BLaER1 (cell line): Measurements from ENCODE around the gene NFIA.
A peak's percentile ranks its signal among the peaks of the same experiment; 100 is the strongest.

Source experiments
- H3K27ac ChIP-seq: shearing (Covaris generic); formaldehyde crosslinking; 2 replicates; pipeline ENCODE4 v1.8.1; 2022
- H3K27me3 ChIP-seq: shearing (Covaris generic); formaldehyde crosslinking; 2 replicates; pipeline ENCODE4 v1.8.1; 2022
- H3K36me3 ChIP-seq: shearing (Covaris generic); formaldehyde crosslinking; 2 replicates; pipeline ENCODE4 v1.8.1; 2022
- H3K4me1 ChIP-seq: shearing (Covaris generic); formaldehyde crosslinking; 2 replicates; pipeline ENCODE4 v1.8.1; 2022
- H3K4me2 ChIP-seq: shearing (Covaris generic); formaldehyde crosslinking; 2 replicates; pipeline ENCODE4 v1.8.1; 2022
- H3K4me3 ChIP-seq: shearing (Covaris generic); formaldehyde crosslinking; 2 replicates; pipeline ENCODE4 v1.8.1; 2022
- H3K9ac ChIP-seq: shearing (Covaris generic); formaldehyde crosslinking; 2 replicates; pipeline ENCODE4 v1.8.1; 2022
- H3K9me3 ChIP-seq: shearing (Covaris generic); formaldehyde crosslinking; 2 replicates; pipeline ENCODE4 v1.8.1; 2022
- H4K20me1 ChIP-seq: shearing (Covaris generic); formaldehyde crosslinking; 2 replicates; pipeline ENCODE4 v1.8.1; 2022
- Cebpa-rat ChIP-seq: shearing (Covaris generic); IDR thresholded peaks from 2 replicates; pipeline ENCODE4 v1.8.1; 2022

The NFIA gene

GRCh38 chr1:61077676-61078541 lies 4.5 kb upstream of the NFIA start:
- Histone ChIP-seq H3K36me3 (no peaks in the 10 kb centered on the region), H4K20me1 (peaks cover 50% of the 10 kb centered on the region), H3K4me3 (peak overlapping the region; percentile 61), H3K4me2 (peak overlapping the region; percentile 67), H3K27ac (no peak overlapping the region), H3K9me3 (no peaks in the 10 kb centered on the region), H3K4me1 (peaks cover 23% of the 10 kb centered on the region), H3K27me3 (peaks cover 85% of the 10 kb centered on the region), H3K9ac (no peak overlapping the region)
- TF ChIP-seq Cebpa-rat = no peak

GRCh38 chr1:61078618-61079295 lies 3.6 kb upstream of the NFIA start:
- no peak overlapping the region for H3K9ac ChIP-seq

GRCh38 chr1:61079296-61079897 lies 3.0 kb upstream of the NFIA start:
- Histone ChIP-seq H4K20me1 (peaks cover 65% of the 10 kb centered on the region), H3K36me3 (no peaks in the 10 kb centered on the region), H3K9me3 (no peaks in the 10 kb centered on the region), H3K4me2 (no peak overlapping the region), H3K27me3 (peaks cover 100% of the 10 kb centered on the region), H3K9ac (no peak overlapping the region), H3K4me1 (peaks cover 31% of the 10 kb centered on the region), H3K27ac (no peak overlapping the region), H3K4me3 (no peak overlapping the region)
- no peak for TF ChIP-seq Cebpa-rat

More at GRCh38 chr1:61078618-61079295, 3.6 kb upstream of the NFIA start:
- Histone ChIP-seq H3K4me1 (peaks cover 31% of the 10 kb centered on the region), H4K20me1 (peaks cover 59% of the 10 kb centered on the region), H3K27me3 (peaks cover 93% of the 10 kb centered on the region), H3K27ac (no peak overlapping the region), H3K9me3 (no peaks in the 10 kb centered on the region), H3K36me3 (no peaks in the 10 kb centered on the region), H3K4me2 (peak overlapping the region; percentile 67; the same call in 1 of the 2 replicates), H3K4me3 (no peak overlapping the region)
- TF ChIP-seq Cebpa-rat = no peak

- H3K9ac ChIP-seq = no peak overlapping the region
- H3K27ac ChIP-seq = no peak overlapping the region
- TF ChIP-seq Cebpa-rat = no peak
- peaks cover 70% of the 10 kb centered on the region for H4K20me1 ChIP-seq
- peaks cover 31% of the 10 kb centered on the region for H3K4me1 ChIP-seq
- no peak overlapping the region for H3K4me2 ChIP-seq
- H3K9me3 ChIP-seq = no peaks in the 10 kb centered on the region
- peaks cover 100% of the 10 kb centered on the region for H3K27me3 ChIP-seq
- H3K4me3 ChIP-seq = no peak overlapping the region
- H3K36me3 ChIP-seq = no peaks in the 10 kb centered on the region
Measured at GRCh38 chr1:61079898-61080336, 2.4 kb upstream of the NFIA start.

- no peak for TF ChIP-seq Cebpa-rat
- no peak overlapping the region for H3K4me3 ChIP-seq
- H3K9ac ChIP-seq = no peak overlapping the region
- H3K4me2 ChIP-seq = no peak overlapping the region
- no peaks in the 10 kb centered on the region for H3K9me3 ChIP-seq
- H4K20me1 ChIP-seq = peaks cover 77% of the 10 kb centered on the region
- H3K27ac ChIP-seq = no peak overlapping the region
- H3K36me3 ChIP-seq = no peaks in the 10 kb centered on the region
- peaks cover 100% of the 10 kb centered on the region for H3K27me3 ChIP-seq
- H3K4me1 ChIP-seq = peaks cover 31% of the 10 kb centered on the region
Measured at GRCh38 chr1:61080413-61081143, 1.8 kb upstream of the NFIA start.

GRCh38 chr1:61081144-61081685 lies 1.1 kb upstream of the NFIA start:
- H3K9ac ChIP-seq = no peak overlapping the region
- no peaks in the 10 kb centered on the region for H3K9me3 ChIP-seq
- H3K36me3 ChIP-seq = no peaks in the 10 kb centered on the region
- no peak overlapping the region for H3K4me3 ChIP-seq
- peaks cover 100% of the 10 kb centered on the region for H3K27me3 ChIP-seq
- peak overlapping the region; percentile 59; the same call in 1 of the 2 replicates for H3K4me2 ChIP-seq
- no peak for TF ChIP-seq Cebpa-rat
- no peak overlapping the region for H3K27ac ChIP-seq
- peaks cover 76% of the 10 kb centered on the region for H4K20me1 ChIP-seq
- H3K4me1 ChIP-seq = peaks cover 31% of the 10 kb centered on the region

GRCh38 chr1:61081686-61082310 lies 563 bp upstream of the NFIA start:
- TF ChIP-seq Cebpa-rat = no peak
- Histone ChIP-seq H4K20me1 (peaks cover 70% of the 10 kb centered on the region), H3K9me3 (no peaks in the 10 kb centered on the region), H3K27ac (no peak overlapping the region), H3K27me3 (peaks cover 97% of the 10 kb centered on the region), H3K4me1 (peaks cover 27% of the 10 kb centered on the region), H3K36me3 (no peaks in the 10 kb centered on the region), H3K4me2 (peak overlapping the region; percentile 59), H3K4me3 (peak overlapping the region; percentile 47), H3K9ac (no peak overlapping the region)

- Histone ChIP-seq H3K4me1 (peaks cover 14% of the 10 kb centered on the region), H3K9me3 (no peaks in the 10 kb centered on the region), H4K20me1 (peaks cover 65% of the 10 kb centered on the region), H3K9ac (no peak overlapping the region), H3K27me3 (peaks cover 91% of the 10 kb centered on the region), H3K36me3 (no peaks in the 10 kb centered on the region), H3K4me2 (peak overlapping the region; percentile 67), H3K4me3 (peak overlapping the region; percentile 52), H3K27ac (no peak overlapping the region)
- no peak for TF ChIP-seq Cebpa-rat
Measured at GRCh38 chr1:61083013-61083806, 849 bp downstream of the NFIA start.
